ENCODE measurements around the gene GDF3.

Gene GDF3

GRCh38 chr12:7668171-7668570 is 27.4 kb downstream of the GDF3 start:
- no peak for DNase-seq

GRCh38 chr12:7667125-7667524 is 28.4 kb downstream of the GDF3 start:
- no peak for DNase-seq

DNA sequence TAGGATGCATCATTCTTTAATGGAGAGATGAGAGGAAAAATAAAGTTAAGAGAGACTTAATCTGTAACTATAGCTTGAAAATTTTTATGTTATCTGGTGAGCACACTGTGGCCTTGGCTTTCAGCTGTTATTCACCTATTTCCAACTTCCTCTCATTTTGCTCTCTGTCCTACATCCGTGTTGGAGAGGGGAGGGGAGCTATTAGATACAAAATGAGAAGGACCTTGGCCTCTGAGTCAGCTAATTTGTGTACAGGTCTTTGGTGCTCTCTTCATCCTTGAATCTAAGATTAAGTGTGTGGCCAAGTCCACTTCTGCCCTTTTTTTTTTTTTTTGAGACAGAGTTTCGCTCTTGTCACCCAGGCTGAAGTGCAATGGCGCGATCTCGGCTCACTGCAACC is 29.0 kb downstream of the GDF3 start:
- no peak for DNase-seq

DNA sequence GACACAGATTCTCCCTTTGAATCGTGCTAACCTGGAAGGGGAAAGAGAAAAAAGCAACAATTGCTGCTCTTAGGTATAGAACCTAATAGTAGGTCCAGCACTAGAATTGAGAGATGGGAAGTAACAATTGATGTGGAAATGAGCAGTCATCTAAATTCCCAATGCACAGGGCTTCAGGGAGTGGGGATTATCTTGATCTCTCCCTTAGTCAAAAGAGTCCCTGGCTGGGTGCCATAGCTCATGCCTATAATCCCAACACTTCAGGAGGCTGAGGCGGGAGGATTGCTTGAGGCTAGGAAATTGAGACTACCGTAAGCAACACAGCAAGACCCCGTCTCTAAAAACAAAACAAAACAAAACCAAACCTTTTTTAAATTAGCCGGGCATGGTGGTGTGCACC is 33.8 kb downstream of the GDF3 start:
- no peak for DNase-seq

GRCh38 chr12:7656121-7656520 is 39.5 kb downstream of the GDF3 start:
- no peak for DNase-seq

GRCh38 chr12:7650091-7650490 is 45.5 kb downstream of the GDF3 start:
- DNase-seq: no peak

- no peak for DNase-seq
Observed at GRCh38 chr12:7647071-7647470, 48.5 kb downstream of the GDF3 start.

DNA sequence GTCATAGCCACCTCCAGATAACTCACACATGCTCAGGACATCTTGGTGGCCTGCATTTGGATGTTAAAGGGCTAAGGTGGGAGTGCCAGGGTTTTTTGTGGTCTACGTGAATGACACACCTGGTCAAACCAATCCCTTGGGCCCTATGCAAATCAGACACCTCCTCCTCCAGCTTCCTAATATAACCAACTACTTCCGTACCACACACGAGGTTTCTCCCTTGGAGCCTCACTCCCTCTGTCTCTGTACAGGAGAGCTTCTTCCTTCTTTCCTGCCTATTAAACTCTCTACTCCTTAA is 49.4 kb downstream of the GDF3 start:
- no peak for DNase-seq

GRCh38 chr12:7645395-7646177 is 50.0 kb downstream of the GDF3 start:
- peak in 4 of 58 donors; percentile 0 to 26 (median 18) for DNase-seq

GRCh38 chr12:7642876-7643309 is 52.7 kb downstream of the GDF3 start:
- DNase-seq: no peak

GRCh38 chr12:7642287-7642686 is 53.3 kb downstream of the GDF3 start:
- DNase-seq: no peak

- peak in 2 of 58 donors; percentile 1 to 4 for DNase-seq
Observed at GRCh38 chr12:7640123-7640995, 55.2 kb downstream of the GDF3 start.
